ENCODE results near the gene ZNF784. TPM values are rescaled to one million over a fixed set of nuclear protein-coding genes. Genes with fewer than 3 reads are reported as not detected.

The ZNF784 gene
- total and polyA plus RNA-seq, 9 of the 15 experiments (the other 6 are each of a cell fraction or from before 2014, with no cell fraction given): 0.14 to 6.1 (median 2.1) TPM

DNA sequence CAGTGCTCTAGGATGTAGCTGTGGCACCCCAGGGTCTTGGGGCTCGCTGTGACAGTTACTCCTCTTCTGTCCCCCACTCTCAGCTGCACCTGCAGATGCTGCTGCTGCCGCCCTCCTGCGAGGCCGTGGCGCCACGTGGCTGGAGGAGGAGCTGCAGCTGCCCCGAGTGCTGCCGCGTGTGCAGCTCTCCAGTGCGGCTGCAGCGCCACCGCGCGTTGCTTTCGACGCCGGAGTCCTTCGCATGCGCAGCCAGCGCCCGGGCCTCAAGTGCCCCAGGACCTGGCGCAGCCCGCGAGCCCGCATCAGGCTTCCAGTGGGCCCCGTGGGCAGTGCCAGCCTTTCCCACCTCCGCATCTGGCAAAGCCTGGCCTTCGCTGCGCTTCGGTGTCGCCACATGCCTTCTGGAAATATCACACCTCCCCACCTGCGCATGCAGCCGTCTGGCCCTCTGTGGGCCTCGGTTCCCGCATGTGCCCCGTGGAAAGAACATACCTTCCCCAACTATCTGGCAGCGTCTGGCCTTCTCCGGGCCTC, 15.7 kb upstream of the ZNF784 start (continued):
- TF ChIP-seq, protein P1, sequence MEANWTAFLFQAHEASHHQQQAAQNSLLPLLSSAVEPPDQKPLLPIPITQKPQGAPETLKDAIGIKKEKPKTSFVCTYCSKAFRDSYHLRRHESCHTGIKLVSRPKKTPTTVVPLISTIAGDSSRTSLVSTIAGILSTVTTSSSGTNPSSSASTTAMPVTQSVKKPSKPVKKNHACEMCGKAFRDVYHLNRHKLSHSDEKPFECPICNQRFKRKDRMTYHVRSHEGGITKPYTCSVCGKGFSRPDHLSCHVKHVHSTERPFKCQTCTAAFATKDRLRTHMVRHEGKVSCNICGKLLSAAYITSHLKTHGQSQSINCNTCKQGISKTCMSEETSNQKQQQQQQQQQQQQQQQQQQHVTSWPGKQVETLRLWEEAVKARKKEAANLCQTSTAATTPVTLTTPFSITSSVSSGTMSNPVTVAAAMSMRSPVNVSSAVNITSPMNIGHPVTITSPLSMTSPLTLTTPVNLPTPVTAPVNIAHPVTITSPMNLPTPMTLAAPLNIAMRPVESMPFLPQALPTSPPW (CRISPR knock-in tag; IDR thresholded peaks at IDR 0.05): no peak
- TF ChIP-seq, protein P2, sequence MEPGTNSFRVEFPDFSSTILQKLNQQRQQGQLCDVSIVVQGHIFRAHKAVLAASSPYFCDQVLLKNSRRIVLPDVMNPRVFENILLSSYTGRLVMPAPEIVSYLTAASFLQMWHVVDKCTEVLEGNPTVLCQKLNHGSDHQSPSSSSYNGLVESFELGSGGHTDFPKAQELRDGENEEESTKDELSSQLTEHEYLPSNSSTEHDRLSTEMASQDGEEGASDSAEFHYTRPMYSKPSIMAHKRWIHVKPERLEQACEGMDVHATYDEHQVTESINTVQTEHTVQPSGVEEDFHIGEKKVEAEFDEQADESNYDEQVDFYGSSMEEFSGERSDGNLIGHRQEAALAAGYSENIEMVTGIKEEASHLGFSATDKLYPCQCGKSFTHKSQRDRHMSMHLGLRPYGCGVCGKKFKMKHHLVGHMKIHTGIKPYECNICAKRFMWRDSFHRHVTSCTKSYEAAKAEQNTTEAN (CRISPR knock-in tag; IDR thresholded peaks at IDR 0.05): peak; percentile 96
- TF ChIP-seq ZNF324 (CRISPR knock-in tag; IDR thresholded peaks at IDR 0.05) (no peak), POLR2AphosphoS5 (IDR thresholded peaks at IDR 0.05; ENCODE audit: control insufficient read depth, insufficient read depth, low read depth, low read length) (no peak), MAFK (IDR thresholded peaks at IDR 0.05; ENCODE audit: low read length) (no peak), EGR1 (conservative IDR thresholded peaks at IDR 0.05) (no peak), HBP1 (CRISPR knock-in tag; IDR thresholded peaks at IDR 0.05) (no peak), ZNF282 (CRISPR knock-in tag; IDR thresholded peaks at IDR 0.05) (peak; percentile 98), TCF7L2 (IDR thresholded peaks at IDR 0.05; ENCODE audit: low read depth, low read length) (no peak), KAT2B (IDR thresholded peaks at IDR 0.05; ENCODE audit: low read depth, low read length) (no peak), HIVEP1 (CRISPR knock-in tag; IDR thresholded peaks at IDR 0.05) (peak; percentile 81; the same call in 1 of the 2 replicates), ZNF586 (CRISPR knock-in tag; conservative IDR thresholded peaks at IDR 0.05) (peak; percentile 63; the same call in 1 of the 2 replicates), NCOR1 (IDR thresholded peaks at IDR 0.05) (no peak), MBD2 (IDR thresholded peaks at IDR 0.05; ENCODE audit: borderline replicate concordance, low read depth) (no peak), NCOA1 (IDR thresholded peaks at IDR 0.05; ENCODE audit: low read depth) (no peak), NFE2L1 (tag; IDR thresholded peaks at IDR 0.05; ENCODE audit: borderline replicate concordance, low read depth) (no peak)
- TF ChIP-seq, protein P3, sequence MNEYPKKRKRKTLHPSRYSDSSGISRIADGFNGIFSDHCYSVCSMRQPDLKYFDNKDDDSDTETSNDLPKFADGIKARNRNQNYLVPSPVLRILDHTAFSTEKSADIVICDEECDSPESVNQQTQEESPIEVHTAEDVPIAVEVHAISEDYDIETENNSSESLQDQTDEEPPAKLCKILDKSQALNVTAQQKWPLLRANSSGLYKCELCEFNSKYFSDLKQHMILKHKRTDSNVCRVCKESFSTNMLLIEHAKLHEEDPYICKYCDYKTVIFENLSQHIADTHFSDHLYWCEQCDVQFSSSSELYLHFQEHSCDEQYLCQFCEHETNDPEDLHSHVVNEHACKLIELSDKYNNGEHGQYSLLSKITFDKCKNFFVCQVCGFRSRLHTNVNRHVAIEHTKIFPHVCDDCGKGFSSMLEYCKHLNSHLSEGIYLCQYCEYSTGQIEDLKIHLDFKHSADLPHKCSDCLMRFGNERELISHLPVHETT (CRISPR knock-in tag; conservative IDR thresholded peaks at IDR 0.05 in 1 of 2, IDR thresholded peaks at IDR 0.05 in 1 of 2): no peak
- TF ChIP-seq, protein P4, sequence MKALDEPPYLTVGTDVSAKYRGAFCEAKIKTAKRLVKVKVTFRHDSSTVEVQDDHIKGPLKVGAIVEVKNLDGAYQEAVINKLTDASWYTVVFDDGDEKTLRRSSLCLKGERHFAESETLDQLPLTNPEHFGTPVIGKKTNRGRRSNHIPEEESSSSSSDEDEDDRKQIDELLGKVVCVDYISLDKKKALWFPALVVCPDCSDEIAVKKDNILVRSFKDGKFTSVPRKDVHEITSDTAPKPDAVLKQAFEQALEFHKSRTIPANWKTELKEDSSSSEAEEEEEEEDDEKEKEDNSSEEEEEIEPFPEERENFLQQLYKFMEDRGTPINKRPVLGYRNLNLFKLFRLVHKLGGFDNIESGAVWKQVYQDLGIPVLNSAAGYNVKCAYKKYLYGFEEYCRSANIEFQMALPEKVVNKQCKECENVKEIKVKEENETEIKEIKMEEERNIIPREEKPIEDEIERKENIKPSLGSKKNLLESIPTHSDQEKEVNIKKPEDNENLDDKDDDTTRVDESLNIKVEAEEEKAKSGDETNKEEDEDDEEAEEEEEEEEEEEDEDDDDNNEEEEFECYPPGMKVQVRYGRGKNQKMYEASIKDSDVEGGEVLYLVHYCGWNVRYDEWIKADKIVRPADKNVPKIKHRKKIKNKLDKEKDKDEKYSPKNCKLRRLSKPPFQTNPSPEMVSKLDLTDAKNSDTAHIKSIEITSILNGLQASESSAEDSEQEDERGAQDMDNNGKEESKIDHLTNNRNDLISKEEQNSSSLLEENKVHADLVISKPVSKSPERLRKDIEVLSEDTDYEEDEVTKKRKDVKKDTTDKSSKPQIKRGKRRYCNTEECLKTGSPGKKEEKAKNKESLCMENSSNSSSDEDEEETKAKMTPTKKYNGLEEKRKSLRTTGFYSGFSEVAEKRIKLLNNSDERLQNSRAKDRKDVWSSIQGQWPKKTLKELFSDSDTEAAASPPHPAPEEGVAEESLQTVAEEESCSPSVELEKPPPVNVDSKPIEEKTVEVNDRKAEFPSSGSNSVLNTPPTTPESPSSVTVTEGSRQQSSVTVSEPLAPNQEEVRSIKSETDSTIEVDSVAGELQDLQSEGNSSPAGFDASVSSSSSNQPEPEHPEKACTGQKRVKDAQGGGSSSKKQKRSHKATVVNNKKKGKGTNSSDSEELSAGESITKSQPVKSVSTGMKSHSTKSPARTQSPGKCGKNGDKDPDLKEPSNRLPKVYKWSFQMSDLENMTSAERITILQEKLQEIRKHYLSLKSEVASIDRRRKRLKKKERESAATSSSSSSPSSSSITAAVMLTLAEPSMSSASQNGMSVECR (CRISPR knock-in tag; IDR thresholded peaks at IDR 0.05): peak; percentile 92

Measured in K562 (cell line).